ENCODE data around the gene ACOT11.

Gene ACOT11

DNA sequence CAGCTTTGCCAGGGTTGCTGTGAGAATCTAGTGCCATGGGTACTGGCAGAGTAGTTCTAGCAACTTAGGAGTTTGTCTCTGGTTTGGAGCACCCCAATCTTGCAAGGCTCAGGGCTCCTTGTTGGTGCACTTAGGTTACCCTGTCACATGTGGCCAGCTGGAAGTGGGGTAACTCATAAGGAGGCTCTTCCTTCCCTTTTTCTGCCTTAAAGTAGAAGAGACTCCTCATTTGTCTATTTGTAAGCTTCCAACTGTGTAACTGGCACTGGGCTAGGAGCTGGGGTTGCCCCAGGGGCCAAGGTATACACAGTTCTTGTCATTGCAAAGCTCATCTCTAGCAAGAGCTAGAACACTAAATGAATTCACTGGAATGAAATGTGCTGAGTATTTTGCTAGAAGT, 104.1 kb downstream of the ACOT11 start:
- no peak for DNase-seq

DNA sequence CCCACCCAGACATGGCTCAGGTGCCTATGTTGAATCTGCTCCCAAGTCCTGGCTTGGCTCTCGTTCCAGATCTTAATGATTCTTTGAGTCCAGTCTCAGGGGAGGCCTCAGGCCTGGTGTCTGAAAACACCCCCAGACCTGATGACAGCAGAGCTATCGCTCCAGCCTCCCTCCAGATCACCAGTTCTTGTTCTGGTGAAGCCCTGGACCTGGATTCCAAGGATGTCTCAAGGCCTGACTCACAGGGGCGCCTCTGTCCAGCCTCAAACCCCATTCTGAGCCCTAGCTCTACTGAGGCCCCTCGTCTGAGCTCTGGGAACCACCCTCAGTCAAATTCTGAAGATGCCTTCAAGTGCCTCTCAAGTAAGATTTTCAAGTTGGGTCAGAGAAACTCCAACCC, 105.0 kb downstream of the ACOT11 start:
- DNase-seq: no peak

- no peak for DNase-seq
These were observed 110.3 kb downstream of the ACOT11 start for GRCh38 chr1:54658164-54658913.
